ENCODE results near the gene MYOZ2. TPM values are rescaled to one million over a fixed set of nuclear protein-coding genes. Genes with fewer than 3 reads are reported as not detected.

MYOZ2 gene
- total RNA-seq (ENCODE audit: low replicate concordance), result 0.82 and 0.90 TPM in 2 replicates

GRCh38 chr4:119135721-119136121 is at the start of gene MYOZ2:
Gene MYOZ2, plus strand, starts transcription at chr4:119135832. Its CDS starts 694 bp downstream, at chr4:119136526.

GRCh38 chr4:119212234-119212963 is 76.8 kb downstream of the MYOZ2 start, which contains the start of gene USP53:
Gene USP53, plus strand, starts transcription at chr4:119212713. Its CDS starts 27,047 bp downstream, at chr4:119239760.

Other genes starting within 250 kb of the MYOZ2 start
- gene SYNPO2, start 247.0 kb upstream of the MYOZ2 start, total RNA-seq (ENCODE audit: low replicate concordance), result 2.7 and 16.4 TPM in 2 replicates
- gene USP53, start 76.9 kb downstream of the MYOZ2 start, total RNA-seq (ENCODE audit: low replicate concordance), result 17.6 and 59.1 TPM in 2 replicates
- not detected in 2 replicates for gene FABP2, start 186.3 kb downstream of the MYOZ2 start, total RNA-seq (ENCODE audit: low replicate concordance)